ENCODE results near the gene CFLAR.

The CFLAR gene

GRCh38 chr2:201156640-201157039, 40.7 kb downstream of the CFLAR start:
- Histone ChIP-seq H3K4me2 (ENCODE audit: low read length) (no peak overlapping the region), H3K79me2 (ENCODE audit: insufficient read depth, low read length) (no peaks in the 10 kb centered on the region), H4K20me1 (ENCODE audit: insufficient read depth, low read length) (no peaks in the 10 kb centered on the region), H3K27me3 (ENCODE audit: insufficient read depth, low read length) (no peaks in the 10 kb centered on the region), H3F3A (ENCODE audit: insufficient read depth, low read length) (no peaks in the 10 kb centered on the region), H3K27ac (ENCODE audit: low read depth, low read length, poor library complexity, severe bottlenecking) (peak overlapping the region; percentile 79), H3K4me1 (ENCODE audit: insufficient read depth, low read length, severe bottlenecking) (peaks cover 32% of the 10 kb centered on the region), H3K36me3 (ENCODE audit: insufficient read depth, low read length) (peaks cover 57% of the 10 kb centered on the region), H3K4me3 (ENCODE audit: low read depth, low read length, poor library complexity, severe bottlenecking) (no peak overlapping the region), H3K9ac (ENCODE audit: low read length) (no peak overlapping the region), H2AFZ (ENCODE audit: low read length) (no peak overlapping the region), H3K9me2 (ENCODE audit: low read depth, low read length) (no peaks in the 10 kb centered on the region), H3K9me3 (ENCODE audit: low read length) (no peaks in the 10 kb centered on the region)
- TF ChIP-seq EZH2 (IDR thresholded peaks at IDR 0.05; ENCODE audit: borderline replicate concordance, low read length) (no peak), CTCF (IDR thresholded peaks at IDR 0.05; ENCODE audit: low read length) (no peak)

- Histone ChIP-seq H3K4me3 (ENCODE audit: low read depth, low read length, poor library complexity, severe bottlenecking) (no peak overlapping the region), H3K4me2 (ENCODE audit: low read length) (peak overlapping the region; percentile 18; the same call in 1 of the 2 replicates), H3K27me3 (ENCODE audit: insufficient read depth, low read length) (no peaks in the 10 kb centered on the region), H4K20me1 (ENCODE audit: insufficient read depth, low read length) (no peaks in the 10 kb centered on the region), H3F3A (ENCODE audit: insufficient read depth, low read length) (no peaks in the 10 kb centered on the region), H3K9me2 (ENCODE audit: low read depth, low read length) (no peaks in the 10 kb centered on the region), H3K9ac (ENCODE audit: low read length) (no peak overlapping the region; the same call in 1 of the 2 replicates), H3K4me1 (ENCODE audit: insufficient read depth, low read length, severe bottlenecking) (peaks cover 30% of the 10 kb centered on the region), H3K79me2 (ENCODE audit: insufficient read depth, low read length) (no peaks in the 10 kb centered on the region), H3K9me3 (ENCODE audit: low read length) (no peaks in the 10 kb centered on the region), H2AFZ (ENCODE audit: low read length) (no peak overlapping the region), H3K36me3 (ENCODE audit: insufficient read depth, low read length) (peaks cover 60% of the 10 kb centered on the region), H3K27ac (ENCODE audit: low read depth, low read length, poor library complexity, severe bottlenecking) (peak overlapping the region; percentile 79)
- TF ChIP-seq EZH2 (IDR thresholded peaks at IDR 0.05; ENCODE audit: borderline replicate concordance, low read length) (no peak), CTCF (IDR thresholded peaks at IDR 0.05; ENCODE audit: low read length) (no peak)
Observed at GRCh38 chr2:201157694-201158093, 41.7 kb downstream of the CFLAR start.

GRCh38 chr2:201158111-201158929, 42.4 kb downstream of the CFLAR start:
- H3F3A ChIP-seq (ENCODE audit: insufficient read depth, low read length) = no peaks in the 10 kb centered on the region
- H3K4me3 ChIP-seq (ENCODE audit: low read depth, low read length, poor library complexity, severe bottlenecking) = no peak overlapping the region
- H3K27me3 ChIP-seq (ENCODE audit: insufficient read depth, low read length) = no peaks in the 10 kb centered on the region
- TF ChIP-seq CTCF (IDR thresholded peaks at IDR 0.05; ENCODE audit: low read length) (peak; percentile 75), EZH2 (IDR thresholded peaks at IDR 0.05; ENCODE audit: borderline replicate concordance, low read length) (no peak)
- peaks cover 30% of the 10 kb centered on the region for H3K4me1 ChIP-seq (ENCODE audit: insufficient read depth, low read length, severe bottlenecking)
- H4K20me1 ChIP-seq (ENCODE audit: insufficient read depth, low read length) = no peaks in the 10 kb centered on the region
- H3K36me3 ChIP-seq (ENCODE audit: insufficient read depth, low read length) = peaks cover 60% of the 10 kb centered on the region
- H3K27ac ChIP-seq (ENCODE audit: low read depth, low read length, poor library complexity, severe bottlenecking) = peak overlapping the region; percentile 79
- H3K4me2 ChIP-seq (ENCODE audit: low read length) = peak overlapping the region; percentile 18; the same call in 1 of the 2 replicates
- H3K79me2 ChIP-seq (ENCODE audit: insufficient read depth, low read length) = no peaks in the 10 kb centered on the region
- H3K9ac ChIP-seq (ENCODE audit: low read length) = no peak overlapping the region; the same call in 1 of the 2 replicates
- no peaks in the 10 kb centered on the region for H3K9me2 ChIP-seq (ENCODE audit: low read depth, low read length)
- no peaks in the 10 kb centered on the region for H3K9me3 ChIP-seq (ENCODE audit: low read length)
- H2AFZ ChIP-seq (ENCODE audit: low read length) = no peak overlapping the region

Measured in OCI-LY1 (cell line).